GM18870 (cell line): Measurements from ENCODE around the gene DDIT3.

ENCODE experiments used
- ATAC-seq: cut with Tn5 transposase; IDR thresholded peaks from one replicate; pipeline ENCODE4 v1.9.1; 2021; ENCODE audit warnings: moderate library complexity; ENCODE audit not compliant: unreplicated experiment

The DDIT3 gene

DNA sequence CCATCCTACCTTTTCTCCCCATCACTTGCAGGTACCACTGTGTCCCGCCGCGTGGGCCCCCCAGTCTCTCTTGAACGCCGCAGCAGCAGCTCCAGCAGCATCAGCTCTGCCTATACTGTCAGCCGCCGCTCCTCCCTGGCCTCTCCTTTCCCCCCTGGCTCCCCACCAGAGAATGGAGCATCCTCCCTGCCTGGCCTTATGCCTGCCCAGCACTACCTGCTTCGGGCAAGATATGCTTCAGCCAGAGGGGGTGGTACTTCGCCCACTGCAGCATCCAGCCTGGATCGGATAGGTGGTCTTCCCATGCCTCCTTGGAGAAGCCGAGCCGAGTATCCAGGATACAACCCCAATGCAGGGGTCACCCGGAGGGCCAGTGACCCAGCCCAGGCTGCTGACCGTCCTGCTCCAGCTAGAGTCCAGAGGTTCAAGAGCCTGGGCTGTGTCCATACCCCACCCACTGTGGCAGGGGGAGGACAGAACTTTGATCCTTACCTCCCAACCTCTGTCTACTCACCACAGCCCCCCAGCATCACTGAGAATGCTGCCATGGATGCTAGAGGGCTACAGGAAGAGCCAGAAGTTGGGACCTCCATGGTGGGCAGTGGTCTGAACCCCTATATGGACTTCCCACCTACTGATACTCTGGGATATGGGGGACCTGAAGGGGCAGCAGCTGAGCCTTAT is 49.9 kb downstream of the DDIT3 start:
- ATAC-seq, result no peak

DNA sequence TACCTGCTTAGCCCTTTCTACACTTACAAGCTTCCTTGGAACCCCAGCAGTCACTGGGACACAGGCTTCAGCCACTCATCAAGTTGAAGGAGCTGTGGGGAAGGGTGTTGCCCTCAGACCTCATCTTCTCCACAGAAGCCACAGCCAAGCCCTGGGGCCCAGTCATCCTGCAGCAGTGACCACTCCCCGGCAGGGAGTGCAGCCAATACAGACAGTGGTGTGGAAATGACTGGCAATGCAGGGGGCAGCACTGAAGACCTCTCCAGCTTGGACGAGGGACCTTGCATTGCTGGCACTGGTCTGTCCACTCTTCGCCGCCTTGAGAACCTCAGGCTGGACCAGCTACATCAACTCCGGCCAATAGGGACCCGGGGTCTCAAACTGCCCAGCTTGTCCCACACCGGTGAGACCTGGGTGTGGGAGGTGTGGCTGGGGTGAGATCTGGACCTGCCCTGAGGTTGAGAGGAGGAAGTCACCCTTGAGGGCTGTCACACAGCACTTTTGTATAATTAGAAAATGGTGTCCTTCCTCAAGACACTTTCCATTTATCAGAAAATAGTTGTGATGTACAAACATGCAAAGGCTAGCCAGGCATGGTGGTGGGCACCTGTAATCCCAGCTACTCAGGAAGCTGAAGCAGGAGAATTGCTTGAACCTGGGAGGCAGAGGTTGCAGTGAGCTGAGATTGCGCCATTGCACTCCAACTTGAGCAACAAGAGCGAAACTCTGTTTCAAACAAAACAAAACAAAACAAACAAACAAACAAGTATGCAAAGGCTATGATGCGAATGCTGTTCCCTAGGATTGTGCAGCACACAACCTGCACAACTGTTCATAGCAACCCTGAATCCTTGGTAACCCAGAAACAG is 50.8 kb downstream of the DDIT3 start:
- no peak for ATAC-seq

DNA sequence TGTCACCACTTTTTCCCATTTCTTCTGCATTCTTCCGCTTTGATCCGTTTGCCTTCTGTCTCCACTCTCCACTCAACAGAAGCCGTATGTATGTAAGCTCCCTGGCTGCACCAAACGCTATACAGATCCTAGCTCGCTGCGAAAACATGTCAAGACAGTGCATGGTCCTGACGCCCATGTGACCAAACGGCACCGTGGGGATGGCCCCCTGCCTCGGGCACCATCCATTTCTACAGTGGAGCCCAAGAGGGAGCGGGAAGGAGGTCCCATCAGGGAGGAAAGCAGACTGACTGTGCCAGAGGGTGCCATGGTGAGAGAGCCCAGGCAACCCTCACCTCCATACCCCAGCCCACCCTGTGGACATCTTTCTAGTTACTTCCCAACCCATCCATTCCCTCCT is 52.4 kb downstream of the DDIT3 start:
- no peak for ATAC-seq

DNA sequence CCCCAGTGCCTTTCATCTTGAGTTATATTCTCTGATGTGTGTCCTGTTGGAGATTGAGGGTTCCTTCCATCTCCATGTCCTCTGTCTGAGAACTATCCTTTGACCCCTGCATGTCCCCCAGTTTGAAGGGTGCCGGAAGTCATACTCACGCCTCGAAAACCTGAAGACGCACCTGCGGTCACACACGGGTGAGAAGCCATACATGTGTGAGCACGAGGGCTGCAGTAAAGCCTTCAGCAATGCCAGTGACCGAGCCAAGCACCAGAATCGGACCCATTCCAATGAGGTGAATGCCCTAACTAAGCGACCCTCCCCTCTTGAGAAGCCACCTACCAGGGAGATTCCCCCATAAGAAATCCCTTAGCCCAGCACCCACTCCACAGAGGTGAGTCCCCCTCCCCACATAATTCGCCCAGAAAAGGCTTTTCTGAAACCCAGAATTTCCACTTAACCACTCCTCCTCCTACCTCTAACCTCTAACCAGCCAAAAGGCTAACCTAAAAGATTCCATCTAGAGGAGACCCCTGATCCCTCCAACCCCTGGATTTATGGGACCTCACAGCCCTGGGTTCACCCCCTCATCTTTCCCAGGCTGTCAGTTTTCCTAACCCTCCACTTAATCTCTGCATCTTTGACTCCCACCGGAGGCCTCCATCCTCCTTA is 53.0 kb downstream of the DDIT3 start:
- ATAC-seq, result no peak
